Common myeloid progenitor, CD34-positive (primary cell): ENCODE measurements around the gene F2R. TPM values are rescaled to one million over a fixed set of nuclear protein-coding genes. Genes with fewer than 3 reads are reported as not detected.
A peak's percentile ranks its signal among the peaks of the same experiment; 100 is the strongest.

Source experiments
- CTCF ChIA-PET: fragments of 350-600 bp; sonication (Branson Sonifier 250); formaldehyde crosslinking; loops from one replicate; lab custom pipeline; 2021; ENCODE audit warnings: antibody characterized with exemption; lab: Charles Lee
- POLR2A ChIA-PET: fragments of 350-600 bp; sonication (Branson Sonifier 250); formaldehyde crosslinking; loops from one replicate; lab custom pipeline; 2021; ENCODE audit warnings: antibody characterized with exemption; lab: Charles Lee
- DNase-seq, 3 donors: peaks; one replicate each; pipeline versions ENCODE4 v3.0.0 to v3.0.0-alpha.2; 2013
- H3K27ac ChIP-seq, 2 experiments: 1 replicate in 1 of 2; 2 replicates in 1 of 2; pipeline ENCODE4 v1.7.0; 2013; ENCODE audit warnings: inconsistent platforms in 2 of 2, low read length in 2 of 2, mild to moderate bottlenecking in 2 of 2, low read depth in 1 of 2, moderate library complexity in 1 of 2; ENCODE audit not compliant: severe bottlenecking in 2 of 2, insufficient read depth in 1 of 2, poor library complexity in 1 of 2
- H3K27me3 ChIP-seq, 5 experiments: replicated peaks in 2 of 5; 1 replicate in 3 of 5; 2 replicates in 2 of 5; pipeline versions ENCODE4 v1.6.1 to v1.7.0; 2013; ENCODE audit warnings: low read length in 4 of 5, mild to moderate bottlenecking in 2 of 5, moderate library complexity in 2 of 5, inconsistent platforms in 1 of 5; ENCODE audit not compliant: insufficient read depth in 5 of 5, control insufficient read depth in 4 of 5
- H3K36me3 ChIP-seq, 4 experiments: 1 replicate in 2 of 4; 2 replicates in 2 of 4; pipeline versions ENCODE4 v1.6.1 to v1.7.0; 2013; ENCODE audit warnings: low read length in 3 of 4, control low read depth in 1 of 4, mild to moderate bottlenecking in 1 of 4; ENCODE audit not compliant: control insufficient read depth in 4 of 4, insufficient read depth in 4 of 4
- H3K4me1 ChIP-seq, 4 experiments: 1 replicate in 3 of 4; 2 replicates in 1 of 4; pipeline versions ENCODE4 v1.6.1 to v1.7.1; 2013; ENCODE audit warnings: low read length in 3 of 4, mild to moderate bottlenecking in 3 of 4, control low read depth in 1 of 4, inconsistent platforms in 1 of 4, moderate library complexity in 1 of 4; ENCODE audit not compliant: control insufficient read depth in 4 of 4, insufficient read depth in 4 of 4; ENCODE audit errors: control extremely low read depth in 1 of 4
- H3K4me3 ChIP-seq, 7 experiments: 1 replicate in 4 of 7; 2 replicates in 3 of 7; pipeline versions ENCODE4 v1.5.1 to v1.7.0; 2013; ENCODE audit warnings: mild to moderate bottlenecking in 7 of 7, low read length in 6 of 7, moderate library complexity in 6 of 7, inconsistent platforms in 2 of 7, low read depth in 2 of 7, control low read depth in 1 of 7; ENCODE audit not compliant: insufficient read depth in 4 of 7, control insufficient read depth in 1 of 7; ENCODE audit errors: extremely low read depth in 1 of 7
- H3K9me3 ChIP-seq, 5 experiments: 1 replicate in 4 of 5; 2 replicates in 1 of 5; pipeline versions ENCODE4 v1.6.1 to v1.7.1; 2013; ENCODE audit warnings: low read length in 4 of 5, mild to moderate bottlenecking in 2 of 5, inconsistent platforms in 1 of 5, low read depth in 1 of 5, moderate library complexity in 1 of 5; ENCODE audit not compliant: control insufficient read depth in 4 of 5, insufficient read depth in 2 of 5; ENCODE audit errors: control extremely low read depth in 1 of 5
- whole genome bisulfite sequencing: methylation state at CpG from one replicate; pipeline ENCODE4 v1.1.5; 2013; ENCODE audit not compliant: insufficient coverage; 5-methylcytosine and 5-hydroxymethylcytosine counted together
- polyA plus RNA-seq: library from polyadenylated mRNA; unstranded; fragments of 120-200 nt; gene quantifications from one replicate; pipeline ENCODE4 v1.2.1, GENCODE V29; 2013

The F2R gene
- polyA plus RNA-seq, result 50.9 TPM

- WGBS, result under 1% methylated on average over 80 of the region's 82 CpGs
- no peaks in the 10 kb centered on the region for H3K36me3 ChIP-seq
- H3K27ac ChIP-seq, result peak within 1 kb of the TSS; percentile 54 to 82
- DNase-seq, result peak; percentile 73 to 85 (median 77)
- CTCF ChIA-PET, result interaction anchor here (0.6 to 3.9 kb wide), 7 partner anchors 11 to 303 kb away, joined by 3 to 23 read pairs (median 6); no protein-coding TSS in a partner anchor
- POLR2A ChIA-PET, result interaction anchor here (1.9 kb wide), 1 partner anchor 11 kb away, joined by 4 read pairs; no protein-coding TSS in a partner anchor
- H3K9me3 ChIP-seq, result no peaks in the 10 kb centered on the region
- no peaks in the 10 kb centered on the region for H3K27me3 ChIP-seq
- H3K4me1 ChIP-seq, result peaks cover 15 to 63% (median 38%) of the 10 kb centered on the region in 4 experiments
- H3K4me3 ChIP-seq, result peak within 1 kb of the TSS; percentile 80 to 100 (median 94)
Measured at GRCh38 chr5:76715736-76716455, at the start of gene F2R. Gene F2R, plus strand, starts transcription at chr5:76716126. Its CDS starts 182 bp downstream, at chr5:76716308.

- no peak overlapping the region for H3K27ac ChIP-seq
- WGBS, result 100% methylated on average over 1 of the region's 2 CpGs
- peaks cover 38 to 89% (median 55%) of the 10 kb centered on the region in 4 experiments for H3K36me3 ChIP-seq
- POLR2A ChIA-PET, result interaction anchor here (1.0 kb wide), 1 partner anchor 106 kb away, joined by 4 read pairs; no protein-coding TSS in a partner anchor
- H3K9me3 ChIP-seq, result no peaks in the 10 kb centered on the region
- no peaks in the 10 kb centered on the region for H3K27me3 ChIP-seq
- no peak for DNase-seq
- no peak overlapping the region for H3K4me3 ChIP-seq
- H3K4me1 ChIP-seq, result peaks cover 0 to 22% (median 8%) of the 10 kb centered on the region in 4 experiments
- CTCF ChIA-PET, result interaction anchor here (1.0 to 2.0 kb wide), 3 partner anchors 9 to 107 kb away, joined by 3 to 7 read pairs (median 4); no protein-coding TSS in a partner anchor
Measured at GRCh38 chr5:76667495-76667894, 48.4 kb upstream of the F2R start.

GRCh38 chr5:76669245-76669644, 46.7 kb upstream of the F2R start:
- Histone ChIP-seq H3K4me3 (no peak overlapping the region), H3K27me3 (no peaks in the 10 kb centered on the region), H3K36me3 (peaks cover 38 to 90% (median 58%) of the 10 kb centered on the region in 4 experiments), H3K9me3 (no peaks in the 10 kb centered on the region), H3K4me1 (peaks cover 0 to 20% (median 7%) of the 10 kb centered on the region in 4 experiments), H3K27ac (no peak overlapping the region)
- 98% methylated on average over 5 of the region's 5 CpGs for WGBS
- CTCF ChIA-PET, result interaction anchor here (0.9 to 1.8 kb wide), 5 partner anchors 10 to 48 kb away, joined by 3 to 4 read pairs (median 3); no protein-coding TSS in a partner anchor
- DNase-seq, result no peak
- POLR2A ChIA-PET, result no interaction called here

- CTCF ChIA-PET, result interaction anchor here (0.9 to 3.9 kb wide), 5 partner anchors 12 to 105 kb away, joined by 3 to 25 read pairs (median 3); no protein-coding TSS in a partner anchor
Measured at GRCh38 chr5:76670508-76670907, 45.4 kb upstream of the F2R start.

GRCh38 chr5:76672242-76672641, 43.7 kb upstream of the F2R start:
- Histone ChIP-seq H3K4me1 (peaks cover 0 to 20% (median 7%) of the 10 kb centered on the region in 4 experiments), H3K27me3 (no peaks in the 10 kb centered on the region), H3K36me3 (peaks cover 33 to 91% (median 67%) of the 10 kb centered on the region in 4 experiments), H3K9me3 (no peaks in the 10 kb centered on the region), H3K4me3 (no peak overlapping the region), H3K27ac (no peak overlapping the region)
- 100% methylated on average over 1 of the region's 2 CpGs for WGBS
- ChIA-PET CTCF (interaction anchor here (2.6 to 3.9 kb wide), 2 partner anchors 11 to 14 kb away, joined by 12 to 25 read pairs; no protein-coding TSS in a partner anchor), POLR2A (no interaction called here)
- no peak for DNase-seq

More at GRCh38 chr5:76670508-76670907, 45.4 kb upstream of the F2R start:
- peaks cover 0 to 20% (median 7%) of the 10 kb centered on the region in 4 experiments for H3K4me1 ChIP-seq
- POLR2A ChIA-PET, result no interaction called here
- H3K9me3 ChIP-seq, result no peaks in the 10 kb centered on the region
- 33% methylated on average over 1 of the region's 3 CpGs for WGBS
- no peak overlapping the region for H3K4me3 ChIP-seq
- DNase-seq, result peak in 2 of 3 donors; percentile 56 to 60
- H3K27me3 ChIP-seq, result no peaks in the 10 kb centered on the region
- peaks cover 39 to 90% (median 65%) of the 10 kb centered on the region in 4 experiments for H3K36me3 ChIP-seq
- H3K27ac ChIP-seq, result peak overlapping the region in 1 of 2 experiments; percentile 14

GRCh38 chr5:76673125-76673524, 42.8 kb upstream of the F2R start:
- DNase-seq, result no peak
- ChIA-PET CTCF (interaction anchor here (1.2 to 3.9 kb wide), 3 partner anchors 10 to 22 kb away, joined by 3 to 25 read pairs (median 12); no protein-coding TSS in a partner anchor), POLR2A (no interaction called here)
- peaks cover 0 to 20% (median 7%) of the 10 kb centered on the region in 4 experiments for H3K4me1 ChIP-seq
- no peaks in the 10 kb centered on the region for H3K9me3 ChIP-seq
- H3K36me3 ChIP-seq, result peaks cover 36 to 91% (median 64%) of the 10 kb centered on the region in 4 experiments
- H3K4me3 ChIP-seq, result no peak overlapping the region
- no peak overlapping the region for H3K27ac ChIP-seq
- no peaks in the 10 kb centered on the region for H3K27me3 ChIP-seq
